Measurements from ENCODE around the gene KRAS.

The KRAS gene

GRCh38 chr12:25194722-25195055 is 56.0 kb downstream of the KRAS start:
- no peak for DNase-seq

DNA sequence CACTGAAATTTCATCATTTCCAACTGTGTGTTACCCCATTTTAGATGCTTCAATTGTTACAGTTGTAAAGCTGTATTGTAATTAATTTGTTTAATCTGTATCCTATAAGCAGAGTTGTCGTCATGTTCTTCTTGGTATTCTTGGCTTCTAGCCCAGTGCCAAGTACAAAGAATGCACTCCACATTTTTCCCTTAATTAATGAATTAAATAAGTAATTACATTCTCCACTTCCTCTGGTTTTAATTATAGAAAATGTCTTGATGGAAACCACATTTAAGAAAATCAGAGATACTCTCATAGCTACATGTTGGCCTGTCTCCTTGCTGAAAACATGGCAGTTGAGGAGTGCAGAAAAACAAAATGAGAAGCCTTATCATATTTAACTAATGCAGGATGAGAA is 56.5 kb downstream of the KRAS start:
- DNase-seq, result no peak

DNA sequence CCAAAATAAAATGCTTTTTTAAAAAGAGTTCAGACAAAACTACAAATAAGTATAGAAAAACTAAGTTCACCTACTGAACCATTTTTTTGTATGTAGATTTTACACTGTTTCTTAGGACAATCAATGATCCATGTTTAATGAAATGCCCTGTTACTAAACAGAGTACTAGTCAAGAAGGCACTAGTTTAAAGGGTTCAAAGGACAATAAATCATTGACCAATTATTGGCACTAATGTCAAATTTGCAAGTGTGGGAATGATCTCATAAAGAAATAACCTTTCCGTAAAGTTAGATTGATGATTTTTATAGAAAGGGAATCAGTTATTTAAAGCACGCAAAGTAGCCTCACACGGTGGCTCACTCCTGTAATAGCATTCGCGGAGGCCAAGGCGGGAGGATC is 59.9 kb downstream of the KRAS start:
- DNase-seq, result no peak

- DNase-seq, result no peak
Measured at GRCh38 chr12:25189656-25190055, 61.1 kb downstream of the KRAS start.

GRCh38 chr12:25187781-25188180 is 62.9 kb downstream of the KRAS start:
- DNase-seq, result no peak

DNA sequence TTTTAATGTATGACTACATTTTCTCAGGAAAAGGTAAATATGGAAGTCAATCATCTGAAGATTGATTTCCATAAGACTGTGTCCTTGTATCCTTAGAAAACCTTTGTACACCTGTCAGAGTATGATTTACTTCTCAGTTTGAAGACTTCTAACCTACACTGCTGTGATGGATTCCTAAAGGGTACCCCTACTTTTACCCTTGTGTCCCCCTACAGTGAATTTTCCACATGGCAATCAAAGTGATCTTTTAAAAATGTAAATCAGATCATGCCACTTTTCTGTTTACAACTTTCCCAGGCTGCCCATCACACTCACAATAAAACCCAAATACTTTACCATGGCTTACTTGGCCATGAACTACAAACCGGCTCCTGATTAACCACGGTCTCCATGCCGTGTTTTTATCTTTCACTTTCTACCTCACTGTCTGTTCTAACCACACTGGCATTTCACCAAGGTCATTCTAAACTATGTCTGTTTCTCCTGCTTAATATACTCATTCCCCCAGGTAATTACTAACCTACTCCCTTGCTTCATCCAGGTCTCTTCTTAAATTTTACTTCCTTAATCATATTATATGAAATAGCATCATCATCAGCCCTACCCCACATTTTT is 63.8 kb downstream of the KRAS start:
- no peak for DNase-seq

GRCh38 chr12:25186038-25186787 is 64.5 kb downstream of the KRAS start:
- no peak for DNase-seq

DNA sequence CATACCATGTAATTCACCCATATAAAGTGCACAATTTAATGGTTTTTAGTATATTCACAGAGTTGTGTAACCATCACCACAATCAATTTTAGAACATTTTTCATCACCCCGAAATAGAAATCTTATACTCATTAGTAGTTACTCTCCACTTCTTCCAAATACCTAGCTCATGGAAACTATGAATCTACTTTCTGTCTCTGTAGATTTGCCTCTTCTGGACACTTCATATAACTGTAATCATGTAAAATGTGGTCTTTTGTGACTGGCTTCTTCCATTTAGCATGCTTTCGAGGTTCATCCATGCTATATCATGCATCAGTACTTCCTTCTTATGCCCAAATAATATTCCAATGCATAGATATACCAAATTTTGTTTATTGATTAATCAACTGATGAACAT is 66.6 kb downstream of the KRAS start:
- DNase-seq, result no peak

GRCh38 chr12:25182765-25183164 is 68.0 kb downstream of the KRAS start:
- DNase-seq, result no peak

DNA sequence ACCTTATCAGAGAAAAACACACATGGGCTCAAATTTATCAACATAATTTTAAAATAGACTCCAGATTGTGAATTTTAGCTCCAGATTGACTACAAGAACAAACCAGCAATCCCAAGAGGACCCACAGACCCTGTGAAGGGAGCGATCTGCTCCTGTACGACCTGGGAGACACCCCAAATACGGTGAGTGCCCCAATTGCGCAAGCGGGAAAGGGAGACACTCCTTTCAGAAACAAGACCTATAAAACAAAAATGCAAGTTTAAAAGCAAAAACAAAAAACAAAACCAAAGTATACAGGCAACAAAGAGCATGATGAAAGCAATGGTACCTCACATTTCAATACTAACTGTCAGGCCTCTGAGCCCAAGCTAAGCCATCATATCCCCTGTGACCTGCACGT is 87.9 kb downstream of the KRAS start:
- DNase-seq, result no peak

GRCh38 chr12:25156061-25156460 is 94.7 kb downstream of the KRAS start:
- no peak for DNase-seq

- DNase-seq, result no peak
Measured at GRCh38 chr12:25155022-25155576, 95.6 kb downstream of the KRAS start.

All from activated CD4-positive, alpha-beta T cell treated with anti-CD3 and anti-CD28 coated beads, Interleukin-2, amount 50 U/mL, for 48 hours (primary cell).